GM12878 (cell line): ENCODE measurements around the gene MSRB1. TPM values are rescaled to one million over a fixed set of nuclear protein-coding genes. Genes with fewer than 3 reads are reported as not detected.

Source experiments
- ATAC-seq: fragments of 200-7000 bp; cut with Tn5 transposase; 3 replicates; pipeline ENCODE4 v1.9.1; 2020; ENCODE audit warnings: mild to moderate bottlenecking, moderate library complexity
- BruUV-seq: library from RNA; stranded (reverse); fragments of 400-500 nt; replicated peaks from 2 replicates; lab custom pipeline; 2021; lab: Mats Ljungman, UMichigan
- CTCF ChIA-PET: fragments of 300-600 bp; sonication (Branson Sonifier 250); formaldehyde crosslinking; extraction: SDS; loops from one replicate; lab custom pipeline; 2021; ENCODE audit warnings: inconsistent platforms; lab: Yijun Ruan, JAX
- POLR2A ChIA-PET: fragments of 350-600 bp; formaldehyde crosslinking; extraction: SDS; loops from one replicate; lab custom pipeline; 2021; ENCODE audit warnings: inconsistent platforms; lab: Charles Lee
- RAD21 ChIA-PET: fragments of 300-600 bp; sonication (Branson Sonifier 250); formaldehyde crosslinking; loops from one replicate; lab custom pipeline; 2023; ENCODE audit warnings: antibody characterized with exemption; ENCODE audit not compliant: unreplicated experiment; lab: Charles Lee
- SMC1A ChIA-PET: fragments of 300-600 bp; sonication (Branson Sonifier 250); formaldehyde crosslinking; loops from one replicate; lab custom pipeline; 2023; ENCODE audit not compliant: unreplicated experiment, uncharacterized antibody; lab: Charles Lee
- DNase-seq: peaks from one replicate; pipeline ENCODE4 v3.0.0-alpha.2; 2011; ENCODE audit warnings: low read depth, low spot score
- FAIRE-seq: peaks from 3 replicates; lab custom pipeline; 2011; peaks lifted over from hg19 to GRCh38; lab: Jason Lieb, UNC
- H2AFZ ChIP-seq: 2 replicates; pipeline ENCODE4 v1.6.0; 2011; ENCODE audit warnings: low read depth, low read length, control low read depth; ENCODE audit not compliant: control insufficient read depth
- H3K27ac ChIP-seq: 2 replicates; pipeline ENCODE4 v1.5.1; 2011; ENCODE audit warnings: control low read depth; ENCODE audit not compliant: control insufficient read depth, insufficient read depth
- H3K27me3 ChIP-seq, 2 experiments: replicated peaks in 1 of 2; 2 replicates each; pipeline versions ENCODE4 v1.6.0 to v1.6.1; 2011; ENCODE audit warnings: low read length in 1 of 2; ENCODE audit not compliant: control insufficient read depth in 2 of 2, insufficient read depth in 2 of 2
- H3K36me3 ChIP-seq, 2 experiments: 2 replicates each; pipeline ENCODE4 v1.5.1; 2011; ENCODE audit warnings: low read length in 1 of 2; ENCODE audit not compliant: control insufficient read depth in 2 of 2, insufficient read depth in 2 of 2
- H3K4me1 ChIP-seq: 2 replicates; pipeline ENCODE4 v1.6.1; 2011; ENCODE audit warnings: mild to moderate bottlenecking, low read length, moderate library complexity, mixed read lengths; ENCODE audit not compliant: control insufficient read depth, insufficient read depth
- H3K4me2 ChIP-seq: 2 replicates; pipeline ENCODE4 v1.6.0; 2011; ENCODE audit warnings: control low read depth; ENCODE audit not compliant: control insufficient read depth, insufficient read depth
- H3K4me3 ChIP-seq: fragments of 200-600 bp; sonication (generic); 2 replicates; pipeline ENCODE4 v1.5.1; 2016
- H3K79me2 ChIP-seq: 2 replicates; pipeline ENCODE4 v1.6.0; 2011; ENCODE audit warnings: low read length; ENCODE audit not compliant: control insufficient read depth, insufficient read depth
- H3K9ac ChIP-seq: 2 replicates; pipeline ENCODE4 v1.8.0; 2011; ENCODE audit warnings: low read length, control low read depth, mixed read lengths; ENCODE audit not compliant: control insufficient read depth, insufficient read depth
- H3K9me3 ChIP-seq: replicated peaks from 3 replicates; pipeline ENCODE4 v1.5.1; 2011; ENCODE audit warnings: mild to moderate bottlenecking, low read length; ENCODE audit not compliant: control insufficient read depth, insufficient read depth
- H4K20me1 ChIP-seq: 2 replicates; pipeline ENCODE4 v1.6.0; 2011; ENCODE audit not compliant: control insufficient read depth, insufficient read depth
- BMI1 ChIP-seq: fragments of 450-650 bp; IDR thresholded peaks from 2 replicates; pipeline ENCODE4 v1.6.1; 2016; ENCODE audit warnings: mild to moderate bottlenecking, moderate library complexity, borderline replicate concordance
- ESRRA ChIP-seq: IDR thresholded peaks from 2 replicates; pipeline ENCODE4 v1.6.1; 2012; ENCODE audit warnings: mild to moderate bottlenecking, low read length, improper control_type of control experiment
- FOXM1 ChIP-seq: IDR thresholded peaks from 2 replicates; pipeline ENCODE4 v1.6.1; 2012; ENCODE audit warnings: low read depth, mild to moderate bottlenecking, inconsistent platforms, low read length, moderate library complexity
- HDAC2 ChIP-seq: fragments of 200-600 bp; sonication (generic); IDR thresholded peaks from 2 replicates; pipeline ENCODE4 v1.6.1; 2017
- LARP7 ChIP-seq: fragments of 450-650 bp; IDR thresholded peaks from 2 replicates; pipeline ENCODE4 v1.6.1; 2017; ENCODE audit warnings: mild to moderate bottlenecking
- NR2C1 ChIP-seq: fragments of 450-650 bp; IDR thresholded peaks from 2 replicates; pipeline ENCODE4 v1.6.1; 2017; ENCODE audit warnings: antibody characterized with exemption, mild to moderate bottlenecking, moderate library complexity
- RUNX3 ChIP-seq: IDR thresholded peaks from 2 replicates; pipeline ENCODE4 v1.6.1; 2012; ENCODE audit warnings: low read length, inconsistent platforms
- ZNF384 ChIP-seq: IDR thresholded peaks from 2 replicates; pipeline ENCODE4 v1.6.1; 2012; ENCODE audit warnings: low read depth, mild to moderate bottlenecking, low read length, improper control_type of control experiment, borderline replicate concordance
- ZNF622 ChIP-seq: fragments of 450-650 bp; IDR thresholded peaks from 2 replicates; pipeline ENCODE4 v1.6.1; 2017; ENCODE audit warnings: mild to moderate bottlenecking, inconsistent platforms
- WGBS: methylation state at CpG from one replicate; pipeline ENCODE4 v1.1.6; 2016; ENCODE audit warnings: low lambda C conversion rate; ENCODE audit not compliant: insufficient replicate concordance, insufficient coverage; ENCODE audit errors: missing lambda C conversion rate; 5-methylcytosine and 5-hydroxymethylcytosine counted together
- in situ Hi-C: fragments of 300-500 bp; cut with MboI; formaldehyde crosslinking; loops from 9 replicates; pipeline ENCODE4 v1.14.3; 2018; ENCODE audit warnings: mixed read lengths
- intact Hi-C: fragments of 100-400 bp; cut with micrococcal nuclease; formaldehyde crosslinking; loops from one replicate; pipeline ENCODE4 v1.14.2; 2022; ENCODE audit not compliant: unreplicated experiment
- polyA plus RNA-seq, 11 experiments: library from polyadenylated mRNA; depleted of rRNA in 4 of 11; unstranded in 6 of 11; stranded (reverse) in 5 of 11; fragments of >200 nt; fragmentation: Nextera tagmentation in 4 of 11; fragmentation: Illumina TruSeq in 1 of 11; extraction: Ambion mirVana in 4 of 11; extraction: Trizol in 1 of 11; gene quantifications; 1 replicate in 1 of 11; 2 replicates in 10 of 11; pipeline versions ENCODE4 v1.2.1 to v1.2.3, GENCODE V29; 2011 to 2016; ENCODE audit warnings: inconsistent platforms in 2 of 11, missing spikeins in 2 of 11, low read depth in 1 of 11
- total RNA-seq, 4 experiments: library from RNA; depleted of rRNA in 3 of 4; stranded (reverse); fragments of >200 nt in 3 of 4; fragmentation: Illumina TruSeq in 1 of 4; extraction: Trizol in 1 of 4; gene quantifications; 2 replicates each; pipeline versions ENCODE4 v1.2.1 to v1.2.3, GENCODE V29; 2013 to 2021
- TF ChIP-seq, protein P1 (sequence below): IDR thresholded peaks from 2 replicates; pipeline ENCODE4 v1.6.1; 2012; ENCODE audit warnings: low read depth, low read length, improper control_type of control experiment
- TF ChIP-seq, protein P2 (sequence below): fragments of 450-650 bp; formaldehyde crosslinking; IDR thresholded peaks from 2 replicates; pipeline ENCODE4 v1.4.0; 2022; ENCODE audit warnings: mild to moderate bottlenecking, moderate library complexity
- TF ChIP-seq, protein P3 (sequence below): fragments of 450-650 bp; IDR thresholded peaks from 2 replicates; pipeline ENCODE4 v1.6.1; 2017; ENCODE audit warnings: mild to moderate bottlenecking
- TF ChIP-seq, protein P4 (sequence below): fragments of 450-650 bp; IDR thresholded peaks from 2 replicates; pipeline ENCODE4 v1.6.1; 2017; ENCODE audit warnings: mild to moderate bottlenecking, low read depth, inconsistent platforms; ENCODE audit not compliant: poor library complexity, severe bottlenecking
- TF ChIP-seq, protein P5 (sequence below): fragments of 450-650 bp; formaldehyde crosslinking; IDR thresholded peaks from 2 replicates; pipeline ENCODE4 v1.5.0; 2022; ENCODE audit warnings: mild to moderate bottlenecking, missing genetic modification characterization

MSRB1 gene
- total and polyA plus RNA-seq, 10 of the 15 experiments (the other 5 are each of a cell fraction or from before 2014, with no cell fraction given), result 5.1 to 48.6 (median 25.7) TPM

DNA sequence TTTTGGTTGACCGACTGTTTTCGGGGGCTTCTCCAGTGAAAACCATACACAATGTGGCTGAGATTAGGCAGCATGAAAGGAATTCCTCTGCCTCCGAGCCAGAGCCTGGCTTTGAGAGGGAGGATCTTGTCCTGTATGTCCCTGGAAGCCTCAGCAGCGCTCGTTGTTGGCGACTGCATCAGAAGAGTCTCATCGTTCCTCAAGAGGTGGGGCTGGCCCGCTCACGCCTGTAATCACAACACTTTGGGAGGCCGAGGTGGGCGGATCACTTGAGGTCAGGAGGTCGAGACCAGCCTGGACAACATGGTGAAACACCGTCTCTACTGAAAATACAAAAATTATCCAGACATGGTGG is 39.8 kb downstream of the MSRB1 start:
- 41% methylated on average over 13 of the region's 13 CpGs for WGBS
- intact Hi-C loops (no loop called here), in situ Hi-C loops (no loop called here)
- no peaks in the 10 kb centered on the region for H3K36me3 ChIP-seq
- H2AFZ ChIP-seq, result no peak overlapping the region
- H3K9ac ChIP-seq, result no peak overlapping the region
- H3K27me3 ChIP-seq, result no peaks in the 10 kb centered on the region
- H3K4me1 ChIP-seq, result no peaks in the 10 kb centered on the region
- no peaks in the 10 kb centered on the region for H4K20me1 ChIP-seq
- ChIA-PET CTCF (no interaction called here), RAD21 (no interaction called here), POLR2A (no interaction called here), SMC1A (no interaction called here)
- no peak overlapping the region for H3K4me3 ChIP-seq
- no peak overlapping the region for H3K27ac ChIP-seq
- no peak overlapping the region for H3K4me2 ChIP-seq
- H3K9me3 ChIP-seq, result no peaks in the 10 kb centered on the region
- BruUV-seq, result no TSS peak
- no peaks in the 10 kb centered on the region for H3K79me2 ChIP-seq
- ATAC-seq (no peak), FAIRE-seq (no peak), DNase-seq (no peak)
- TF ChIP-seq LARP7, result no peak
- no peak for TF ChIP-seq BMI1
- no peak for TF ChIP-seq HDAC2
- TF ChIP-seq, protein P1, sequence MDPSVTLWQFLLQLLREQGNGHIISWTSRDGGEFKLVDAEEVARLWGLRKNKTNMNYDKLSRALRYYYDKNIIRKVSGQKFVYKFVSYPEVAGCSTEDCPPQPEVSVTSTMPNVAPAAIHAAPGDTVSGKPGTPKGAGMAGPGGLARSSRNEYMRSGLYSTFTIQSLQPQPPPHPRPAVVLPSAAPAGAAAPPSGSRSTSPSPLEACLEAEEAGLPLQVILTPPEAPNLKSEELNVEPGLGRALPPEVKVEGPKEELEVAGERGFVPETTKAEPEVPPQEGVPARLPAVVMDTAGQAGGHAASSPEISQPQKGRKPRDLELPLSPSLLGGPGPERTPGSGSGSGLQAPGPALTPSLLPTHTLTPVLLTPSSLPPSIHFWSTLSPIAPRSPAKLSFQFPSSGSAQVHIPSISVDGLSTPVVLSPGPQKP, result no peak
- TF ChIP-seq, protein P2, sequence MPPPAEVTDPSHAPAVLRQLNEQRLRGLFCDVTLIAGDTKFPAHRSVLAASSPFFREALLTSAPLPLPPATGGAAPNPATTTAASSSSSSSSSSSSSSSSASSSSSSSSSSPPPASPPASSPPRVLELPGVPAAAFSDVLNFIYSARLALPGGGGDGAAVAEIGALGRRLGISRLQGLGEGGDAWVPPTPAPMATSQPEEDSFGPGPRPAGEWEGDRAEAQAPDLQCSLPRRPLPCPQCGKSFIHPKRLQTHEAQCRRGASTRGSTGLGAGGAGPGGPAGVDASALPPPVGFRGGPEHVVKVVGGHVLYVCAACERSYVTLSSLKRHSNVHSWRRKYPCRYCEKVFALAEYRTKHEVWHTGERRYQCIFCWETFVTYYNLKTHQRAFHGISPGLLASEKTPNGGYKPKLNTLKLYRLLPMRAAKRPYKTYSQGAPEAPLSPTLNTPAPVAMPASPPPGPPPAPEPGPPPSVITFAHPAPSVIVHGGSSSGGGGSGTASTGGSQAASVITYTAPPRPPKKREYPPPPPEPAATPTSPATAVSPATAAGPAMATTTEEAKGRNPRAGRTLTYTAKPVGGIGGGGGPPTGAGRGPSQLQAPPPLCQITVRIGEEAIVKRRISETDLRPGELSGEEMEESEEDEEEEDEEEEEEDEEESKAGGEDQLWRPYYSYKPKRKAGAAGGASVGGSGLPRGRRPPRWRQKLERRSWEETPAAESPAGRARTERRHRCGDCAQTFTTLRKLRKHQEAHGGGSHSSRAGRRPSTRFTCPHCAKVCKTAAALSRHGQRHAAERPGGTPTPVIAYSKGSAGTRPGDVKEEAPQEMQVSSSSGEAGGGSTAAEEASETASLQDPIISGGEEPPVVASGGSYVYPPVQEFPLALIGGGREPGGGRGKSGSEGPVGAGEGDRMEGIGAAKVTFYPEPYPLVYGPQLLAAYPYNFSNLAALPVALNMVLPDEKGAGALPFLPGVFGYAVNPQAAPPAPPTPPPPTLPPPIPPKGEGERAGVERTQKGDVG, result no peak
- no peak for TF ChIP-seq RUNX3
- no peak for TF ChIP-seq ESRRA
- TF ChIP-seq NR2C1, result no peak
- TF ChIP-seq FOXM1, result no peak
- TF ChIP-seq, protein P3, sequence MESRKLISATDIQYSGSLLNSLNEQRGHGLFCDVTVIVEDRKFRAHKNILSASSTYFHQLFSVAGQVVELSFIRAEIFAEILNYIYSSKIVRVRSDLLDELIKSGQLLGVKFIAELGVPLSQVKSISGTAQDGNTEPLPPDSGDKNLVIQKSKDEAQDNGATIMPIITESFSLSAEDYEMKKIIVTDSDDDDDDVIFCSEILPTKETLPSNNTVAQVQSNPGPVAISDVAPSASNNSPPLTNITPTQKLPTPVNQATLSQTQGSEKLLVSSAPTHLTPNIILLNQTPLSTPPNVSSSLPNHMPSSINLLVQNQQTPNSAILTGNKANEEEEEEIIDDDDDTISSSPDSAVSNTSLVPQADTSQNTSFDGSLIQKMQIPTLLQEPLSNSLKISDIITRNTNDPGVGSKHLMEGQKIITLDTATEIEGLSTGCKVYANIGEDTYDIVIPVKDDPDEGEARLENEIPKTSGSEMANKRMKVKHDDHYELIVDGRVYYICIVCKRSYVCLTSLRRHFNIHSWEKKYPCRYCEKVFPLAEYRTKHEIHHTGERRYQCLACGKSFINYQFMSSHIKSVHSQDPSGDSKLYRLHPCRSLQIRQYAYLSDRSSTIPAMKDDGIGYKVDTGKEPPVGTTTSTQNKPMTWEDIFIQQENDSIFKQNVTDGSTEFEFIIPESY, result no peak
- TF ChIP-seq, protein P4, sequence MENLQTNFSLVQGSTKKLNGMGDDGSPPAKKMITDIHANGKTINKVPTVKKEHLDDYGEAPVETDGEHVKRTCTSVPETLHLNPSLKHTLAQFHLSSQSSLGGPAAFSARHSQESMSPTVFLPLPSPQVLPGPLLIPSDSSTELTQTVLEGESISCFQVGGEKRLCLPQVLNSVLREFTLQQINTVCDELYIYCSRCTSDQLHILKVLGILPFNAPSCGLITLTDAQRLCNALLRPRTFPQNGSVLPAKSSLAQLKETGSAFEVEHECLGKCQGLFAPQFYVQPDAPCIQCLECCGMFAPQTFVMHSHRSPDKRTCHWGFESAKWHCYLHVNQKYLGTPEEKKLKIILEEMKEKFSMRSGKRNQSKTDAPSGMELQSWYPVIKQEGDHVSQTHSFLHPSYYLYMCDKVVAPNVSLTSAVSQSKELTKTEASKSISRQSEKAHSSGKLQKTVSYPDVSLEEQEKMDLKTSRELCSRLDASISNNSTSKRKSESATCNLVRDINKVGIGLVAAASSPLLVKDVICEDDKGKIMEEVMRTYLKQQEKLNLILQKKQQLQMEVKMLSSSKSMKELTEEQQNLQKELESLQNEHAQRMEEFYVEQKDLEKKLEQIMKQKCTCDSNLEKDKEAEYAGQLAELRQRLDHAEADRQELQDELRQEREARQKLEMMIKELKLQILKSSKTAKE, result no peak
- no peak for TF ChIP-seq ZNF384
- no peak for TF ChIP-seq ZNF622
- TF ChIP-seq, protein P5, sequence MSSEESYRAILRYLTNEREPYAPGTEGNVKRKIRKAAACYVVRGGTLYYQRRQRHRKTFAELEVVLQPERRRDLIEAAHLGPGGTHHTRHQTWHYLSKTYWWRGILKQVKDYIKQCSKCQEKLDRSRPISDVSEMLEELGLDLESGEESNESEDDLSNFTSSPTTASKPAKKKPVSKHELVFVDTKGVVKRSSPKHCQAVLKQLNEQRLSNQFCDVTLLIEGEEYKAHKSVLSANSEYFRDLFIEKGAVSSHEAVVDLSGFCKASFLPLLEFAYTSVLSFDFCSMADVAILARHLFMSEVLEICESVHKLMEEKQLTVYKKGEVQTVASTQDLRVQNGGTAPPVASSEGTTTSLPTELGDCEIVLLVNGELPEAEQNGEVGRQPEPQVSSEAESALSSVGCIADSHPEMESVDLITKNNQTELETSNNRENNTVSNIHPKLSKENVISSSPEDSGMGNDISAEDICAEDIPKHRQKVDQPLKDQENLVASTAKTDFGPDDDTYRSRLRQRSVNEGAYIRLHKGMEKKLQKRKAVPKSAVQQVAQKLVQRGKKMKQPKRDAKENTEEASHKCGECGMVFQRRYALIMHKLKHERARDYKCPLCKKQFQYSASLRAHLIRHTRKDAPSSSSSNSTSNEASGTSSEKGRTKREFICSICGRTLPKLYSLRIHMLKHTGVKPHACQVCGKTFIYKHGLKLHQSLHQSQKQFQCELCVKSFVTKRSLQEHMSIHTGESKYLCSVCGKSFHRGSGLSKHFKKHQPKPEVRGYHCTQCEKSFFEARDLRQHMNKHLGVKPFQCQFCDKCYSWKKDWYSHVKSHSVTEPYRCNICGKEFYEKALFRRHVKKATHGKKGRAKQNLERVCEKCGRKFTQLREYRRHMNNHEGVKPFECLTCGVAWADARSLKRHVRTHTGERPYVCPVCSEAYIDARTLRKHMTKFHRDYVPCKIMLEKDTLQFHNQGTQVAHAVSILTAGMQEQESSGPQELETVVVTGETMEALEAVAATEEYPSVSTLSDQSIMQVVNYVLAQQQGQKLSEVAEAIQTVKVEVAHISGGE (CRISPR knock-in tag), result no peak
